Natural killer cell (primary cell): ENCODE measurements around the gene SMPD2. TPM values are rescaled to one million over a fixed set of nuclear protein-coding genes. Genes with fewer than 3 reads are reported as not detected.

ENCODE experiments used
- ATAC-seq, 3 donors: fragments of 150-1000 bp in 2 of 3; fragments of 200-7000 bp in 1 of 3; cut with Tn5 transposase; 1 replicate in 1 of 3; 2 replicates in 2 of 3; pipeline ENCODE4 v1.10.0; 2021; ENCODE audit warnings: mild to moderate bottlenecking in 2 of 3, moderate library complexity in 2 of 3
- DNase-seq, 2 donors: peaks; one replicate each; pipeline versions ENCODE4 v3.0.0 to v3.0.0-alpha.2; 2013 to 2021; ENCODE audit warnings: mixed read lengths in 1 of 2
- H3K27ac ChIP-seq: one replicate; pipeline ENCODE4 v1.5.1; 2013; ENCODE audit warnings: mild to moderate bottlenecking, low read length
- H3K27me3 ChIP-seq: one replicate; pipeline ENCODE4 v1.6.1; 2013; ENCODE audit warnings: low read length; ENCODE audit not compliant: control insufficient read depth, insufficient read depth
- H3K36me3 ChIP-seq: one replicate; pipeline ENCODE4 v1.6.1; 2013; ENCODE audit warnings: low read length; ENCODE audit not compliant: control insufficient read depth, insufficient read depth
- H3K4me1 ChIP-seq: one replicate; pipeline ENCODE4 v1.6.1; 2013; ENCODE audit warnings: low read length; ENCODE audit not compliant: control insufficient read depth, insufficient read depth
- H3K4me3 ChIP-seq: one replicate; pipeline ENCODE4 v1.5.1; 2013; ENCODE audit warnings: low read length
- H3K9me3 ChIP-seq: one replicate; pipeline ENCODE4 v1.6.1; 2013; ENCODE audit warnings: low read length; ENCODE audit not compliant: control insufficient read depth, insufficient read depth
- H3K27ac Mint-ChIP-seq, 2 donors: one replicate each; pipeline ENCODE4 v1.8.0; 2022; ENCODE audit warnings: mild to moderate bottlenecking in 2 of 2, mixed read lengths in 2 of 2, moderate library complexity in 1 of 2
- H3K27me3 Mint-ChIP-seq, 2 donors: one replicate each; pipeline ENCODE4 v1.8.0; 2022; ENCODE audit warnings: low read depth in 2 of 2, mixed read lengths in 2 of 2
- H3K36me3 Mint-ChIP-seq: one replicate; pipeline ENCODE4 v1.8.0; 2022; ENCODE audit warnings: mixed read lengths
- H3K4me1 Mint-ChIP-seq, 2 donors: one replicate each; pipeline ENCODE4 v1.8.0; 2022; ENCODE audit warnings: mixed read lengths in 2 of 2
- H3K4me3 Mint-ChIP-seq: one replicate; pipeline ENCODE4 v1.8.0; 2022; ENCODE audit warnings: mild to moderate bottlenecking, moderate library complexity, mixed read lengths
- H3K9me3 Mint-ChIP-seq, 2 donors: one replicate each; pipeline ENCODE4 v1.8.0; 2022; ENCODE audit warnings: mixed read lengths in 2 of 2
- CTCF ChIP-seq: fragments of 200-600 bp; IDR thresholded peaks from one replicate; pipeline ENCODE4 v1.8.0; 2022; ENCODE audit warnings: antibody characterized with exemption
- WGBS: methylation state at CpG from one replicate; pipeline ENCODE4 v1.1.7; 2013; ENCODE audit warnings: missing lambda C conversion rate; ENCODE audit not compliant: insufficient coverage; 5-methylcytosine and 5-hydroxymethylcytosine counted together
- intact Hi-C: fragments of 100-400 bp; cut with micrococcal nuclease; formaldehyde crosslinking; loops from one replicate; pipeline ENCODE4 v1.14.2; 2022
- total RNA-seq, 4 donors: library from RNA; stranded (reverse); fragments of 120-200 nt in 1 of 4; gene quantifications; one replicate each; pipeline versions ENCODE4 v1.2.3 to v1.2.4, GENCODE V29; 2013 to 2022

Gene SMPD2
- total RNA-seq, 3 donors from 2014 or later (not counting 1 experiment from before 2014, with no cell fraction given), result 25.0 to 37.3 (median 29.3) TPM

- no peaks in the 10 kb centered on the region for H3K36me3 Mint-ChIP-seq
- H3K27me3 Mint-ChIP-seq, result no peaks in the 10 kb centered on the region
- no peak for TF ChIP-seq CTCF
- H3K4me3 ChIP-seq, result no peak overlapping the region
- peak overlapping the region in 1 of 2 donors; percentile 78 for H3K27ac Mint-ChIP-seq
- H3K9me3 Mint-ChIP-seq, result no peaks in the 10 kb centered on the region
- DNase-seq, result no peak
- no peak overlapping the region for H3K27ac ChIP-seq
- H3K9me3 ChIP-seq, result no peaks in the 10 kb centered on the region
- H3K4me1 Mint-ChIP-seq, result peaks cover 23 to 63% of the 10 kb centered on the region in 2 donors
- H3K4me3 Mint-ChIP-seq, result no peak overlapping the region
- intact Hi-C loops, result loop anchor here (10.0 kb wide), 1 partner anchor 352 kb away; the partner anchor contains the start of genes CEP57L1 and SESN1
- peaks cover 34% of the 10 kb centered on the region for H3K4me1 ChIP-seq
- WGBS, result 86% methylated on average over 10 of the region's 10 CpGs
- H3K27me3 ChIP-seq, result no peaks in the 10 kb centered on the region
- no peak for ATAC-seq
- peaks cover 55% of the 10 kb centered on the region for H3K36me3 ChIP-seq
Observed at GRCh38 chr6:109447087-109447486, 6.6 kb downstream of the SMPD2 start.

GRCh38 chr6:109447878-109448555 is 7.5 kb downstream of the SMPD2 start:
- DNase-seq (no peak), ATAC-seq (no peak)
- peaks cover 20 to 55% of the 10 kb centered on the region in 2 donors for H3K4me1 Mint-ChIP-seq
- Histone ChIP-seq H3K4me3 (no peak overlapping the region), H3K9me3 (no peaks in the 10 kb centered on the region), H3K27ac (no peak overlapping the region), H3K36me3 (peaks cover 55% of the 10 kb centered on the region), H3K4me1 (peaks cover 37% of the 10 kb centered on the region), H3K27me3 (no peaks in the 10 kb centered on the region)
- no peaks in the 10 kb centered on the region for H3K9me3 Mint-ChIP-seq
- H3K4me3 Mint-ChIP-seq, result no peak overlapping the region
- H3K27me3 Mint-ChIP-seq, result no peaks in the 10 kb centered on the region
- H3K27ac Mint-ChIP-seq, result peak overlapping the region; percentile 18 to 76
- 88% methylated on average over 5 of the region's 8 CpGs for WGBS
- intact Hi-C loops, result loop anchor here (10.0 kb wide), 1 partner anchor 353 kb away; the partner anchor contains the start of genes CEP57L1 and SESN1
- no peak for TF ChIP-seq CTCF
- no peaks in the 10 kb centered on the region for H3K36me3 Mint-ChIP-seq

GRCh38 chr6:109448615-109449014 is 8.1 kb downstream of the SMPD2 start:
- intact Hi-C loops, result loop anchor here (10.0 kb wide), 1 partner anchor 354 kb away; the partner anchor contains the start of genes CEP57L1 and SESN1
- peaks cover 43% of the 10 kb centered on the region for H3K4me1 ChIP-seq
- Mint-ChIP-seq H3K9me3 (no peaks in the 10 kb centered on the region), H3K27me3 (no peaks in the 10 kb centered on the region), H3K36me3 (no peaks in the 10 kb centered on the region), H3K4me1 (peaks cover 20 to 49% of the 10 kb centered on the region in 2 donors), H3K27ac (peak overlapping the region; percentile 18 to 76), H3K4me3 (no peak overlapping the region)
- no peak for TF ChIP-seq CTCF
- DNase-seq, result no peak
- H3K27ac ChIP-seq, result no peak overlapping the region
- H3K36me3 ChIP-seq, result peaks cover 52% of the 10 kb centered on the region
- 97% methylated on average over 7 of the region's 7 CpGs for WGBS
- no peaks in the 10 kb centered on the region for H3K27me3 ChIP-seq
- H3K9me3 ChIP-seq, result no peaks in the 10 kb centered on the region
- no peak overlapping the region for H3K4me3 ChIP-seq
- ATAC-seq, result no peak
